GM10266 (cell line): ENCODE results near the gene ANK2.

ENCODE experiments used
- DNase-seq: peaks from one replicate; pipeline ENCODE4 v3.0.0; 2012; ENCODE audit errors: extremely low spot score
- CTCF ChIP-seq: IDR thresholded peaks from 2 replicates; pipeline ENCODE4 v1.5.1; 2012; ENCODE audit warnings: mild to moderate bottlenecking, low read depth; ENCODE audit not compliant: control insufficient read depth, insufficient read depth; ENCODE audit errors: missing control alignments

The ANK2 gene

GRCh38 chr4:113248320-113248719, 198.9 kb downstream of the ANK2 start:
- peak; percentile 23 for TF ChIP-seq CTCF
- no peak for DNase-seq

GRCh38 chr4:113255628-113256027, 206.2 kb downstream of the ANK2 start:
- no peak for TF ChIP-seq CTCF
- no peak for DNase-seq

GRCh38 chr4:113256946-113257345, 207.5 kb downstream of the ANK2 start:
- no peak for TF ChIP-seq CTCF
- DNase-seq, result no peak

GRCh38 chr4:113260688-113261087, 211.2 kb downstream of the ANK2 start:
- TF ChIP-seq CTCF, result no peak
- DNase-seq, result no peak

GRCh38 chr4:113263274-113263673, 213.8 kb downstream of the ANK2 start:
- no peak for TF ChIP-seq CTCF
- no peak for DNase-seq

- no peak for DNase-seq
These were observed 221.3 kb downstream of the ANK2 start for GRCh38 chr4:113270520-113271319.

More at GRCh38 chr4:113270520-113271319, 221.3 kb downstream of the ANK2 start:
- TF ChIP-seq CTCF, result no peak
